Activated CD4-positive, alpha-beta T cell treated with anti-CD3 and anti-CD28 coated beads, Interleukin-2, amount 10 ng/mL, durations not matched to agents 7 days and 5 days (primary cell): Measurements from ENCODE around the gene GRM4. TPM values are rescaled to one million over a fixed set of nuclear protein-coding genes. Genes with fewer than 3 reads are reported as not detected.
A peak's percentile ranks its signal among the peaks of the same experiment; 100 is the strongest.

Source experiments
- CTCF ChIA-PET: fragments of 350-600 bp; sonication (Branson Sonifier 250); formaldehyde crosslinking; loops from one replicate; lab custom pipeline; 2021; ENCODE audit warnings: antibody characterized with exemption; lab: Charles Lee
- POLR2A ChIA-PET: fragments of 350-600 bp; sonication (Branson Sonifier 250); formaldehyde crosslinking; loops from one replicate; lab custom pipeline; 2021; ENCODE audit warnings: antibody characterized with exemption; lab: Charles Lee
- DNase-seq: peaks from one replicate; pipeline ENCODE4 v3.0.0-alpha.2; 2020
- H3K27ac Mint-ChIP-seq: one replicate; pipeline ENCODE4 v1.8.0; 2021; ENCODE audit warnings: mild to moderate bottlenecking, moderate library complexity, mixed read lengths
- H3K27me3 Mint-ChIP-seq: one replicate; pipeline ENCODE4 v1.8.0; 2021; ENCODE audit warnings: mixed read lengths
- H3K36me3 Mint-ChIP-seq: one replicate; pipeline ENCODE4 v1.8.0; 2021; ENCODE audit warnings: low read depth, mixed read lengths
- H3K4me1 Mint-ChIP-seq: one replicate; pipeline ENCODE4 v1.8.0; 2021; ENCODE audit warnings: mixed read lengths
- H3K4me3 Mint-ChIP-seq: one replicate; pipeline ENCODE4 v1.8.0; 2021; ENCODE audit warnings: mild to moderate bottlenecking, moderate library complexity, mixed read lengths
- H3K9me3 Mint-ChIP-seq: one replicate; pipeline ENCODE4 v1.8.0; 2021; ENCODE audit warnings: mixed read lengths
- total RNA-seq, 2 experiments: library from RNA; stranded (reverse); gene quantifications; one replicate each; pipeline ENCODE4 v1.2.3, GENCODE V29; 2021

The GRM4 gene
- total RNA-seq, 2 experiments from 2014 or later: not detected

DNA sequence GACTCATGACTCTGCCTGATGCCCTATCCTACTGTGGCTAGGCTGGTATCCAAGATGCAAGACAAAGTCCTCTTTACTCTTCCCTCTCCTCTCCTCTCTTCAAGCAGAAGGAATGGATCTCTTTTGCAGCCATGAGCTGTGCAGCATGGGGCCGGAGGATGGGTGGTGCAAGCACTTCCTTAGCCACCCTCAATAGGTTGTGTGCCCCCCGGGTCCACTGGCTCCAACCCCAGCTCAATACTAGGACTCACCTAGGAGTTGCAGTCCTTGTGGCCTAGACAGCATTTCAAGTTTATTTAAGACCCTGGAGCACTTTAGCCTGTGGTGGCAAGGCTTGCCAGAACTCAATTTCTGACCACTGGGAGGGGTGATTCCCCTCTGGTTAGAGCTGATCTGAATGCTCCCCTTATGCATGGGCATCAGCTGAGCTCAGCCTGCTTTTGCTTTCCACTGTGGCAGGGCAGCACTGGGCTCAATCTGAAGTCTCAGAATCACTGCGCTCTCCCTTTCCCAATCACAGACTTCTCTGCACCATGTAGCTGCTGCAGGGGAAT, 29.0 kb upstream of the GRM4 start:
- no peak for DNase-seq

DNA sequence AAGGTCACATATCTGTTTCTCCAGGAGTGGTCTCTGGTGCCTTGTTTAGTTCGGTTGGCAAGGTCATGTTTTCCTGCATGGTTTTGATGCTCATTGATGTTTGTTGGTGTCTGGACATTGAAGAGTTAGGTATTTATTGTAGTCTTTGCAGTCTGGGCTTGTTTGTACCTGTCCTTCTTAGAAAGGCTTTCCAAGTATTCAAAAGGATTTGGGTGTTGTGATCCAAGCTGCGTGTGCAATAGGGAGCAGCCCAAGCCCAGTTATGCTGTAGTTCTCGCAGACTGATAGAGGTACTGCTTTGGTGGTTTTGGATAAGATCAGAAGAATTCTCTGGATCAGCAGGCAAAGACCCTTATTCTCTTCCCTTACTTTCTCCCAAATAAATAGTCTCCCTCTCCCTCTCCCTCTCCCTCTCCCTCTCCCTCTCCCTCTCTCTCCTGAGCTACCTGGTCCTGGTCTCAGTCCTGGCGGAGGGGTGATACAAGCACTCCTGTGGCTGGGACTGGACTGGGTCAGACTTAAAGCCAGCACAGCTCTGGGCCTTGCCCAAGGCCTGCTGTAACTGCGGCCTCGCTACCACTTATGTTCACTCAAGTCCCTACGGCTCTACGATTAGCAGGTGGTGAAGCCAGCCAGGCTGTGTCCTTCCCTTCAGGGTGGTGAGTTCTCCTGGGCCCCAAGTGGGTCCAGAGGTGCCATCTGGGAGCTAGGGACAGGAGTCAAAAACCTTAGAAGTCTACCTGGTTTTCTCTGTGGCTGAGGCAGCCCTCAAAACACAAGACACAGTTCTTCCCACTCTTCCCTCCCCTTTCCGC, 27.3 kb upstream of the GRM4 start:
- peaks cover 6% of the 10 kb centered on the region for H3K4me1 Mint-ChIP-seq
- no peak overlapping the region for H3K4me3 Mint-ChIP-seq
- H3K36me3 Mint-ChIP-seq: no peaks in the 10 kb centered on the region
- H3K9me3 Mint-ChIP-seq: peaks cover 2% of the 10 kb centered on the region
- H3K27ac Mint-ChIP-seq: no peak overlapping the region
- CTCF ChIA-PET: interaction anchor here (0.6 kb wide), 1 partner anchor 889 kb away, joined by 3 read pairs; no protein-coding TSS in a partner anchor
- DNase-seq: no peak
- POLR2A ChIA-PET: no interaction called here
- H3K27me3 Mint-ChIP-seq: no peaks in the 10 kb centered on the region

More for the DNA sequence above, 29.0 kb upstream of the GRM4 start:
- POLR2A ChIA-PET: no interaction called here
- H3K4me1 Mint-ChIP-seq: peaks cover 4% of the 10 kb centered on the region
- H3K4me3 Mint-ChIP-seq: no peak overlapping the region
- CTCF ChIA-PET: interaction anchor here (1.3 kb wide), 1 partner anchor 244 kb away, joined by 3 read pairs; no protein-coding TSS in a partner anchor
- H3K36me3 Mint-ChIP-seq: no peaks in the 10 kb centered on the region
- peak overlapping the region; percentile 36 for H3K27ac Mint-ChIP-seq
- no peaks in the 10 kb centered on the region for H3K27me3 Mint-ChIP-seq
- H3K9me3 Mint-ChIP-seq: no peaks in the 10 kb centered on the region

DNA sequence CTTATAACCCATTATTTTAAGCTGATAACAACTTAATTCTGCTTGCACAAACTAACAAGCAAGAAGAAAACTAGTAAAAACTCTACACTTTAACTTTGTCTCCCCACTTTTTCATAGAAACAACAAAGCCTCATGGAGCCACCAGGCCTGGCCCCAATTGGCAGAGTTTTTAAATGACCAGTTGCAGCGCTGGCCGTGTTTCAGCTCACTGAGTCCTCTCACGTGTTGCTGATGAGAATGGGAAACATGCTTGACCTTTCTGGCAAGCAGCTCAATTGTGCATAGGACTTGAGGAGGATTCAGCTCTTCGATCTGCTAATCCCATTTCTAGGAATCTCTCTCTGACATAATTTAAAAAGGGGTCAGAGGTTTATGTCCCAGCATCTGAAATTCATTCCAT, 24.5 kb upstream of the GRM4 start:
- DNase-seq: no peak
- Mint-ChIP-seq H3K4me1 (peaks cover 6% of the 10 kb centered on the region), H3K4me3 (no peak overlapping the region), H3K27ac (no peak overlapping the region), H3K9me3 (peaks cover 2% of the 10 kb centered on the region), H3K27me3 (peaks cover 2% of the 10 kb centered on the region), H3K36me3 (no peaks in the 10 kb centered on the region)
- CTCF ChIA-PET: no interaction called here
- POLR2A ChIA-PET: no interaction called here

DNA sequence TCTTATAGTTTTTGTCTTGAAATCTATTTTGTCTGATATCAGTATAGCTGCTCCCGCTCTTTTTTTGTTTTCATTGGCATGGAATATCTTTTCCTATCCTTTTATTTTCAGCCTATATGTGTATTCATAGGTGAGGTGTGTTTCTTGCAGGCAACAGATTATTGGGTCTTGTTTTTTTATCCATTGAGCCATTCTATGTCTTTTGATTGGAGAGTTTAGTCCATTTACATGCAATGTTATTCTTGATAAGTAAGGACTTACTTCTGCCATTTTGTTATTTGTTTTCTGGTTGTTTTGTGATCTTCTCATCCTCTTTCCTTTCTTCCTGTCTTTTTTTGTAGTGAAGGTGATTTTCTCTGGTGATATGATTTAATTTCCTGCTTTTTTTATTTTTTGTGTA, 24.0 kb upstream of the GRM4 start:
- Mint-ChIP-seq H3K27me3 (peaks cover 2% of the 10 kb centered on the region), H3K36me3 (no peaks in the 10 kb centered on the region), H3K27ac (no peak overlapping the region), H3K4me3 (no peak overlapping the region), H3K4me1 (peaks cover 6% of the 10 kb centered on the region), H3K9me3 (peaks cover 2% of the 10 kb centered on the region)
- CTCF ChIA-PET: no interaction called here
- POLR2A ChIA-PET: no interaction called here
- no peak for DNase-seq

DNA sequence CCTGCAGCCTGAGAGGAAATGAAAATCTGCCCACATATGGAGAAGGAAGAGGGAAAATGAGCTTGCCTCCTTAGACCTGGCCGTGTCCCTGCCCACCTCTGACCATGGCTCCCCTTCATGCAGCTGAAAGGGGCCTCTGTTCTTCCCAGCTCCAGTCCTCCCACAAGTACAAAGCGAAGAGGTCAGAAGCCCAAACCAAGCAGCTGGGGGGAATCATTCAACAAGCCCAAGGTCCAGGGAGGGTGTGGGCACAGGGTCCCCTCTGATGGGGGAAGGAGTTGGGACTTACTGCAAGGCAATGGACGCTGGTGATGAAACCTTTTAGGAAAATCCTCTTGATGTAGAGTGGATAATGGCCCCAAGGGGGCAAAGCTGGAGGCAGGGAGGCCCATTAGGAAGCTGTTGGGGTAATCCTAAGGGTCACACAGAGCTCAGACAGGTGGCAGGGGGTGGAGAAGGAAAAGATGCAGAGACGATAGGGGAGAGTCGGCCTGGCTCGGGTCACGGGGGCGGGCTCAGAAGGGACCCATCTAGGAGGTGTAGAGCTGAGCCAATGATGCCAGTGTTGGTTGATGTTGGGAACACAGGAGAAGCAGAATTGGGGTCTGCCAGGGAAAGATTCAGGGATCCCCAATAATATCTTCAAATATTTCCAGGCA, 16.1 kb upstream of the GRM4 start:
- no peak for DNase-seq
- H3K27ac Mint-ChIP-seq: no peak overlapping the region
- no peak overlapping the region for H3K4me3 Mint-ChIP-seq
- peaks cover 10% of the 10 kb centered on the region for H3K27me3 Mint-ChIP-seq
- no peaks in the 10 kb centered on the region for H3K9me3 Mint-ChIP-seq
- POLR2A ChIA-PET: no interaction called here
- CTCF ChIA-PET: no interaction called here
- peaks cover 2% of the 10 kb centered on the region for H3K4me1 Mint-ChIP-seq
- no peaks in the 10 kb centered on the region for H3K36me3 Mint-ChIP-seq

DNA sequence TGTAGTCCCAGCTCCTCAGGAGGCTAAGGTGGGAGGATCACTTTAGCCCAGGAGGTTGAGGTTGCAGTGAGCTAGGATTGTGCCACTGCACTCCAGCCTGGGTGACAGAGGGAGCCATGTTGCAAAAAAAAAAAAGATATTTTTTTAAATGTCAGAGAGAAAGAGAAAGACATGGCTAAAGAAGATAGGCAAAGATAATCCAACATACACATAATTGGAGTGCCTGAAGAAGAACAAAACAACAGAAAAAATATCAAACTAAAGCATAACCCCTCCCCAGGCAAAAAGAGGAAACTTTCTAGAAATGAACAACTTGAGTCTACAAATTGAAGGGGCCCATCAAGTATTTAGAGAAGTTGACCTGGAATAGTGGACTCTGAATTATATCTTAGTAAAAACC, 14.0 kb upstream of the GRM4 start:
- POLR2A ChIA-PET: no interaction called here
- H3K27ac Mint-ChIP-seq: no peak overlapping the region
- H3K27me3 Mint-ChIP-seq: peaks cover 16% of the 10 kb centered on the region
- H3K9me3 Mint-ChIP-seq: no peaks in the 10 kb centered on the region
- peaks cover 2% of the 10 kb centered on the region for H3K4me1 Mint-ChIP-seq
- CTCF ChIA-PET: interaction anchor here (0.6 kb wide), 1 partner anchor 31 kb away, joined by 5 read pairs; no protein-coding TSS in a partner anchor
- H3K4me3 Mint-ChIP-seq: no peak overlapping the region
- no peaks in the 10 kb centered on the region for H3K36me3 Mint-ChIP-seq
- DNase-seq: no peak

DNA sequence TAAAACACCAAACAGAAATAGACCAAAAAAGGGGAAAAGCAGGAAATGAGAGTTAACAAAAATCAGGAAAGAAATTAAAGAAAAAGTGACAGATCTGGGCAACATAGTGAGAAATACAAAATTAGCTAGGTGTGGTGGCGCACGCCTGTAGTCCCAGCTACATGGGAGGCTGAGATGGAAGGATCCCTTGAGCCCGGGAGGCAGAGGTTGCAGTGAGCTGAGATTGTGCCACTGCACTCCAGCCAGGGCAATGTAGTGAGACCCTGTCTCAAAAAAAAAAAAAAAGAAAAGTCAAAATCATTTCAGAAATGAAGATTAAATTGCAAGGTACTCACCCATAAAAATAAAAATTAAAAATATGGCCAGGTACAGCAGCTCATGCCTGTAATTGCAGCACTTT, 13.0 kb upstream of the GRM4 start:
- ChIA-PET POLR2A (no interaction called here), CTCF (interaction anchor here (0.6 to 1.0 kb wide), 2 partner anchors 87 to 284 kb away, joined by 3 read pairs; no protein-coding TSS in a partner anchor)
- Mint-ChIP-seq H3K9me3 (no peaks in the 10 kb centered on the region), H3K36me3 (no peaks in the 10 kb centered on the region), H3K4me3 (no peak overlapping the region), H3K27ac (no peak overlapping the region), H3K27me3 (peaks cover 22% of the 10 kb centered on the region), H3K4me1 (peaks cover 2% of the 10 kb centered on the region)
- DNase-seq: no peak

DNA sequence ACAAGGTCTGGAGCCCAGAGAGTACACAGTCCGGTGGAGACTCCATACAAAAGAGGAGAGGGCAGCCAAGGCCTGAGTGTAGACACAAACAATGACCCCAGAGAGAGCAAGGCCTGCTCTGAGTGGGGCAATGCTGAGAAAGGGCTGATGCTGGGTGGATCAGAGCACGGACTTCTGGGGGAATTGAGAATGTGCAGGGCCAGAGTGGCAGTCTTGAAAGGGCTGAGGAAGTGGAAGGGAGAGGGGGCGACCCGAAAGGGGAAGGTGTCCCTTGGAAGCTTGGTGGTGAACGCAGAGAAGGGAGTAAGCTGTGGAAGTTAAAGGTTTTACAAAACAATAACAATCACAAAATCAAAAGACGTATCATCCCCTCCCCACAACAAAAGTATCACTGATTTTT, 12.0 kb upstream of the GRM4 start:
- no peak for DNase-seq
- no peaks in the 10 kb centered on the region for H3K36me3 Mint-ChIP-seq

DNA sequence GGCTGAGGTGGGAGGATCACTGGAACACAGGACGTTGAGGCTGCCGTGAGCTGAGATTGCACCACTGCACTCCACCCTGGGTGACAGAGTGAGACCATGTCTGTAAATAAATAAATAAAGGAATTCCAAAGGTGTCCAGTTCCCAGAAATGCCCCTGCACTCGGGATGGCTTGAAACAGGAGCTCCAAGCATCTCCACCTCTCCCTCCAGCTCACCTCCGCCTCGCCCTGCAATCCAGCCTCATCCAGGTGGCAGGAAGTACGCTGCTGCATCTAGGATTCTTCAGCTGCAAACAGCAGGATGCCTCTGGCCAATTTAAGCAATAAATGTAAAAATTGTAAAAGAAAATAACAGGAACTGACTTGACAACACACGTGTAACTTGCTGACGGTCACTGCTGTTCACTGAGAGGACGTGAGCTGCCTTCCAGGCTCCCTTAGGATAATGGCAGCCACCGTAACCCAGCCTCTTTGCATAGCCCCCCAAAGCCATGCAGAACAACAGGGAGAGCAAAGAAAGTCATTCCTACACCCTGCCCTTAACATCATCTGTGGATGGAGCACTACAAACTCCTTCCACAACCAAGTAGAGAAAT, 11.4 kb upstream of the GRM4 start:
- CTCF ChIA-PET: interaction anchor here (0.5 to 1.6 kb wide), 3 partner anchors 93 to 413 kb away, joined by 3 to 5 read pairs (median 3); partner anchors contain the start of gene RPS10
- H3K27me3 Mint-ChIP-seq: peaks cover 32% of the 10 kb centered on the region
- POLR2A ChIA-PET: interaction anchor here (0.6 kb wide), 1 partner anchor 818 kb away, joined by 3 read pairs; no protein-coding TSS in a partner anchor
- no peak for DNase-seq
- no peaks in the 10 kb centered on the region for H3K4me1 Mint-ChIP-seq
- H3K36me3 Mint-ChIP-seq: no peaks in the 10 kb centered on the region
- H3K4me3 Mint-ChIP-seq: no peak overlapping the region
- H3K27ac Mint-ChIP-seq: no peak overlapping the region
- no peaks in the 10 kb centered on the region for H3K9me3 Mint-ChIP-seq

More for the DNA sequence above, 12.0 kb upstream of the GRM4 start:
- no peak overlapping the region for H3K4me3 Mint-ChIP-seq
- H3K27me3 Mint-ChIP-seq: peaks cover 28% of the 10 kb centered on the region
- CTCF ChIA-PET: interaction anchor here (0.5 to 1.6 kb wide), 3 partner anchors 92 to 414 kb away, joined by 3 to 5 read pairs (median 3); partner anchors contain the start of gene RPS10
- POLR2A ChIA-PET: no interaction called here
- no peaks in the 10 kb centered on the region for H3K4me1 Mint-ChIP-seq
- no peak overlapping the region for H3K27ac Mint-ChIP-seq
- no peaks in the 10 kb centered on the region for H3K9me3 Mint-ChIP-seq

DNA sequence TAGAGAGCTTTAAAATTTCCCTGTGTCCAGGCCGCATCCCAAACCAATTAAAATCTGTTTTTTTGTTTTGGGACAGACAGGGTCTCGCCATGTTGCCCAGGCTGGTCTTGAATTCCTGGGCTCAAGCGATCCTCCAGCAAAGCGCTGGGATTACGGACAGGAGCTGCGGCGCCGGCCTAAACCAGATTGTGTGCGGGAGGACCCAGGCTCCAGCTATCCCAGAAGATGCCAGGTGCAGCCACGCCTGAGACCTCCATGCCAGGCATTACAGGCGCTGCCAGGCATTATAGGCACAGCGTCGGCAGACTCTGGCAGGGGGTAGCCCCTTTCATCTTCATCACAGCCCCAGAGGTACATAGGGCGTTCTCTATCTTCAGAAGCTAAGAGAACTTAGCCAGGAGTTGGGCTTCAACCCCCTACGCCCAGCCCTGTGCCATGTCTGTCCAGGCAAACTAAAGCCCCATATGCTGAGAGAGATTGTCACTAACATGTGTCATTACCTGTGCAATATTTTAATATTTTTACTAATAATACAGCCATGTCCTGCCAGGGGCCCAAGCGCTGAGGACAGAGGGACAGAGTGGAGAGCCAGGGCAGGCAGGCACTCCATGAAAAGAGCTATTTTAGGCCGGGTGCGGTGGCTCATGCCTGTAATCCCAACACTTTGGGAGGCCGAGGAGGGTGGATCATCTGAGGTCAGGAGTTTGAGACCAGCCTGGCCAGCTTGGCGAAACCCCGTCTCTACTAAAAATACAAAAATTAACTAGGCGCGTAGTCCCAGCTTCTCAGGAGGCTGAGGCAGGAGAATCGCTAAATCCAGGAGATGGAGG, 9.8 kb upstream of the GRM4 start:
- ChIA-PET POLR2A (no interaction called here), CTCF (interaction anchor here (0.9 to 1.9 kb wide), 5 partner anchors 8 to 103 kb away, joined by 3 to 8 read pairs (median 3); no protein-coding TSS in a partner anchor)
- no peak for DNase-seq
- no peaks in the 10 kb centered on the region for H3K4me1 Mint-ChIP-seq
- no peak overlapping the region for H3K4me3 Mint-ChIP-seq
- H3K27ac Mint-ChIP-seq: no peak overlapping the region
- no peaks in the 10 kb centered on the region for H3K9me3 Mint-ChIP-seq
- H3K36me3 Mint-ChIP-seq: no peaks in the 10 kb centered on the region
- H3K27me3 Mint-ChIP-seq: peaks cover 43% of the 10 kb centered on the region

DNA sequence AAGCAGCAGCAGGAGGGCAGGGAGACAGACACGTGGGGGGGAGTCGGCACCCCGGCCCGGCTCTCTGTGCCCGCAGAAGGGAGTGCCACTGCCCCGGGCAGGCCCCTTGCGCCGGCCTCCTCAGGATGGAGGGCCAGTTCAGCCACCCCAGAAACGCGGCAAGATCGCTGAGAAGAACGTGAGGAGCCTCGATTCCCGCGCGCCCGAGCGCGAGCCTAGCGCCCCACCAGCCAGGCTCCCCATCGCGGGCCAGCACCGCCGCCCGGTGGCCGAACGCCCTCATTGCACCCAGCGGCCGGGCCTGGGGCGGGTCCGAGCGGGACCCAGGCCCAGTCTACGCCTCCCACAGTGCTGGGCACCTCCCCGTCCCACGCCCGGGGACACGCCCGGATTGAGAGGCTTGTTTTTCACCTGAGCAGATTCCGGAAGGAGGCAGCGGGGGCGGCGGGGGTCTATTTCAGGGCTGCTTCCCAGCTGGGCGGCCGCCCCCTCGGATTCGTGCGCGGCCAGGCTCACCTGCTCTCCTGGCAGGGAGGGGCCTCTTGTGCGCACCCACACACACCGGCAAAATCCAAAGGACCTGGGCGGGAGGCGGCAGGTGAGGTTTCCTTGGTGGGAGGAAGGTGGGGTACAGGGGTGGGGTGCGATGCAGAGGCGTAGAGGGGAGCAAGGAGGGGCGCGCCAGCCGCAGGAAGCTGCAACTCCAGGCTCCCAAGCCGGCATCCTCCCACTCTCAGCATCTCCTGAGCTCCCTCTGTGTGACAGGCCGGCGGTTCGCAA, 9.0 kb upstream of the GRM4 start:
- no peaks in the 10 kb centered on the region for H3K36me3 Mint-ChIP-seq
- CTCF ChIA-PET: interaction anchor here (0.7 to 1.9 kb wide), 8 partner anchors 9 to 153 kb away, joined by 3 to 8 read pairs (median 3); no protein-coding TSS in a partner anchor
- no peaks in the 10 kb centered on the region for H3K9me3 Mint-ChIP-seq
- no peak overlapping the region for H3K27ac Mint-ChIP-seq
- POLR2A ChIA-PET: no interaction called here
- peaks cover 51% of the 10 kb centered on the region for H3K27me3 Mint-ChIP-seq
- no peaks in the 10 kb centered on the region for H3K4me1 Mint-ChIP-seq
- peak; percentile 64 for DNase-seq
- H3K4me3 Mint-ChIP-seq: no peak overlapping the region
